ENCODE results near the gene PAX9.

Gene PAX9

GRCh38 chr14:36718216-36718615 lies 56.6 kb downstream of the PAX9 start:
- FAIRE-seq (no peak), DNase-seq (ENCODE audit: insufficient read length, low spot score) (no peak)
- TF ChIP-seq CTCF (IDR thresholded peaks at IDR 0.05; ENCODE audit: insufficient read depth, missing control alignments) = no peak

- FAIRE-seq (no peak), DNase-seq (ENCODE audit: insufficient read length, low spot score) (no peak)
- TF ChIP-seq CTCF (IDR thresholded peaks at IDR 0.05; ENCODE audit: insufficient read depth, missing control alignments) = no peak
Measured at GRCh38 chr14:36719823-36720222, 58.2 kb downstream of the PAX9 start.

GRCh38 chr14:36720657-36721056 lies 59.0 kb downstream of the PAX9 start:
- no peak for FAIRE-seq
- DNase-seq (ENCODE audit: insufficient read length, low spot score) = no peak
- TF ChIP-seq CTCF (IDR thresholded peaks at IDR 0.05; ENCODE audit: insufficient read depth, missing control alignments) = no peak

GRCh38 chr14:36721877-36722276 lies 60.2 kb downstream of the PAX9 start:
- DNase-seq (ENCODE audit: insufficient read length, low spot score) (no peak), FAIRE-seq (no peak)
- no peak for TF ChIP-seq CTCF (IDR thresholded peaks at IDR 0.05; ENCODE audit: insufficient read depth, missing control alignments)

GRCh38 chr14:36723530-36723929 lies 61.9 kb downstream of the PAX9 start:
- TF ChIP-seq CTCF (IDR thresholded peaks at IDR 0.05; ENCODE audit: insufficient read depth, missing control alignments) = no peak
- no peak for FAIRE-seq
- DNase-seq (ENCODE audit: insufficient read length, low spot score) = no peak

GRCh38 chr14:36724162-36724561 lies 62.5 kb downstream of the PAX9 start:
- FAIRE-seq (no peak), DNase-seq (ENCODE audit: insufficient read length, low spot score) (no peak)
- TF ChIP-seq CTCF (IDR thresholded peaks at IDR 0.05; ENCODE audit: insufficient read depth, missing control alignments) = no peak

GRCh38 chr14:36726128-36726527 lies 64.5 kb downstream of the PAX9 start:
- no peak for DNase-seq (ENCODE audit: insufficient read length, low spot score)
- FAIRE-seq = no peak
- TF ChIP-seq CTCF (IDR thresholded peaks at IDR 0.05; ENCODE audit: insufficient read depth, missing control alignments) = no peak

All from D721Med (cell line).